HepG2 (cell line): ENCODE results near the gene ALDH3B1. TPM values are rescaled to one million over a fixed set of nuclear protein-coding genes. Genes with fewer than 3 reads are reported as not detected.

Source experiments
- ATAC-seq: fragments of 200-7000 bp; cut with Tn5 transposase; 3 replicates; pipeline ENCODE4 v1.9.1; 2020; ENCODE audit warnings: mild to moderate bottlenecking, moderate library complexity
- BruUV-seq: library from RNA; stranded (reverse); fragments of 400-500 nt; replicated peaks from 2 replicates; lab custom pipeline; 2021; lab: Mats Ljungman, UMichigan
- CTCF ChIA-PET: fragments of 300-600 bp; formaldehyde crosslinking; extraction: SDS; loops from one replicate; lab custom pipeline; 2021; ENCODE audit warnings: low total read pairs, inconsistent platforms, low intra/inter-chr PET ratio; lab: Yijun Ruan, JAX
- POLR2A ChIA-PET: fragments of 350-600 bp; sonication (Branson Sonifier 250); formaldehyde crosslinking; loops from one replicate; lab custom pipeline; 2020; ENCODE audit warnings: antibody characterized with exemption, inconsistent platforms; lab: Yijun Ruan, JAX
- DNase-seq: peaks from one replicate; pipeline ENCODE4 v3.0.0-alpha.2; 2015; ENCODE audit warnings: low spot score
- FAIRE-seq: peaks from 3 replicates; lab custom pipeline; 2011; peaks lifted over from hg19 to GRCh38; lab: Jason Lieb, UNC
- H2AFZ ChIP-seq: one replicate; pipeline ENCODE4 v1.6.1; 2011; ENCODE audit warnings: low read length, inconsistent platforms
- H3K27ac ChIP-seq: fragments of 300-600 bp; 3 replicates; pipeline ENCODE4 v1.8.0; 2011; ENCODE audit warnings: mixed run types, mild to moderate bottlenecking, mixed read lengths, low read length, inconsistent platforms; ENCODE audit not compliant: insufficient read depth; ENCODE audit errors: extremely low read length
- H3K27me3 ChIP-seq, 2 experiments: fragments of 200-600 bp in 1 of 2; 2 replicates in 1 of 2; 3 replicates in 1 of 2; pipeline versions ENCODE4 v1.6.0 to v1.8.0; 2011; ENCODE audit warnings: low read length in 2 of 2, mild to moderate bottlenecking in 2 of 2, moderate library complexity in 2 of 2, inconsistent platforms in 1 of 2; ENCODE audit not compliant: insufficient read depth in 2 of 2, control insufficient read depth in 1 of 2
- H3K36me3 ChIP-seq, 2 experiments: fragments of 200-600 bp in 1 of 2; replicated peaks in 1 of 2; 2 replicates in 1 of 2; 3 replicates in 1 of 2; pipeline versions ENCODE4 v1.5.1 to v1.8.0; 2011; ENCODE audit warnings: low read length in 2 of 2, inconsistent platforms in 1 of 2; ENCODE audit not compliant: insufficient read depth in 2 of 2, control insufficient read depth in 1 of 2
- H3K4me1 ChIP-seq: 2 replicates; pipeline ENCODE4 v1.5.1; 2012; ENCODE audit warnings: low read length, inconsistent platforms; ENCODE audit not compliant: insufficient read depth
- H3K4me2 ChIP-seq: 2 replicates; pipeline ENCODE4 v1.6.0; 2011; ENCODE audit warnings: low read depth, low read length, inconsistent platforms
- H3K4me3 ChIP-seq, 3 experiments: fragments of 200-600 bp in 1 of 3; sonication (generic), shearing (Covaris generic) in 1 of 3; replicated peaks in 1 of 3; 2 replicates each; pipeline ENCODE4 v1.5.1; 2011 to 2016; ENCODE audit warnings: low read length in 3 of 3, inconsistent platforms in 2 of 3, low read depth in 2 of 3, mild to moderate bottlenecking in 2 of 3, control low read depth in 1 of 3, mixed read lengths in 1 of 3; ENCODE audit not compliant: insufficient read depth in 1 of 3
- H3K79me2 ChIP-seq: one replicate; pipeline ENCODE4 v1.6.1; 2011; ENCODE audit warnings: low read length, inconsistent platforms; ENCODE audit not compliant: insufficient read depth
- H3K9ac ChIP-seq: 2 replicates; pipeline ENCODE4 v1.6.0; 2011; ENCODE audit warnings: mild to moderate bottlenecking, low read depth, low read length, inconsistent platforms; ENCODE audit not compliant: insufficient read depth
- H3K9me3 ChIP-seq: 2 replicates; pipeline ENCODE4 v1.5.1; 2012; ENCODE audit warnings: mild to moderate bottlenecking, low read length
- H4K20me1 ChIP-seq: 2 replicates; pipeline ENCODE4 v1.6.0; 2011; ENCODE audit warnings: inconsistent platforms, mild to moderate bottlenecking, low read length, moderate library complexity; ENCODE audit not compliant: insufficient read depth
- HNF4A ChIP-seq: sonication (generic); formaldehyde crosslinking; IDR thresholded peaks from 2 replicates; pipeline ENCODE4 v1.4.0; 2020; ENCODE audit warnings: missing genetic modification reagents
- HNF4G ChIP-seq, 2 experiments: sonication (generic) in 1 of 2; formaldehyde crosslinking in 1 of 2; IDR thresholded peaks; 2 replicates each; pipeline versions ENCODE4 v1.4.0 to v1.6.1; 2011 to 2020; ENCODE audit warnings: borderline replicate concordance in 2 of 2, low read depth in 2 of 2, mild to moderate bottlenecking in 2 of 2, low read length in 1 of 2, missing genetic modification reagents in 1 of 2, moderate library complexity in 1 of 2
- NFKB2 ChIP-seq: sonication (generic); formaldehyde crosslinking; IDR thresholded peaks from 2 replicates; pipeline ENCODE4 v1.4.0; 2020; ENCODE audit warnings: missing genetic modification reagents, borderline replicate concordance
- NONO ChIP-seq, 2 experiments: fragments of 450-650 bp in 1 of 2; sonication (generic) in 1 of 2; formaldehyde crosslinking in 1 of 2; IDR thresholded peaks in 1 of 2; conservative IDR thresholded peaks in 1 of 2; 2 replicates each; pipeline versions ENCODE4 v1.6.1 to v1.8.0; 2017 to 2022; ENCODE audit warnings: mild to moderate bottlenecking in 1 of 2, missing genetic modification reagents in 1 of 2, moderate library complexity in 1 of 2
- RFXAP ChIP-seq: sonication (generic); formaldehyde crosslinking; IDR thresholded peaks from 2 replicates; pipeline ENCODE4 v1.4.0; 2020; ENCODE audit warnings: missing genetic modification reagents, borderline replicate concordance
- SP140L ChIP-seq: sonication (generic); formaldehyde crosslinking; IDR thresholded peaks from 2 replicates; pipeline ENCODE4 v1.4.0; 2020; ENCODE audit warnings: missing genetic modification reagents, borderline replicate concordance
- SRF ChIP-seq: IDR thresholded peaks from 2 replicates; pipeline ENCODE4 v1.6.1; 2011; ENCODE audit warnings: mild to moderate bottlenecking, low read depth, low read length, moderate library complexity
- U2AF1 ChIP-seq: fragments of 200-400 bp; formaldehyde crosslinking; optimal IDR thresholded peaks from 2 replicates; pipeline ENCODE3; 2017; ENCODE audit warnings: mild to moderate bottlenecking, low read depth, low read length
- ZFAT ChIP-seq: sonication (generic); formaldehyde crosslinking; conservative IDR thresholded peaks from 2 replicates; pipeline ENCODE4 v1.8.1; 2023; ENCODE audit warnings: missing genetic modification reagents, inconsistent platforms
- ZNF660 ChIP-seq: sonication (generic); formaldehyde crosslinking; IDR thresholded peaks from 2 replicates; pipeline ENCODE4 v1.5.1; 2020; ENCODE audit warnings: mild to moderate bottlenecking, low read depth, missing genetic modification reagents, borderline replicate concordance
- WGBS: methylation state at CpG from one replicate; pipeline ENCODE4 v1.1.6; 2017; ENCODE audit warnings: low lambda C conversion rate; 5-methylcytosine and 5-hydroxymethylcytosine counted together
- in situ Hi-C: cut with HindIII; loops from 2 replicates; pipeline ENCODE4 v1.10.0; 2017; ENCODE audit warnings: low pct_unique_long_range_greater_than_20kb; ENCODE audit not compliant: extremely low pct_ligation_motif_present
- intact Hi-C: fragments of 100-400 bp; cut with micrococcal nuclease; formaldehyde crosslinking; loops from one replicate; pipeline ENCODE4 v1.10.0; 2022; ENCODE audit not compliant: unreplicated experiment
- polyA plus RNA-seq, 8 experiments: library from polyadenylated mRNA; depleted of rRNA in 3 of 8; stranded (reverse) in 7 of 8; unstranded in 1 of 8; fragments of >200 nt; fragmentation: Illumina TruSeq in 4 of 8; extraction: Trizol in 4 of 8; gene quantifications; 2 replicates each; pipeline versions ENCODE4 v1.2.1 to v1.2.3, GENCODE V29; 2011 to 2016; ENCODE audit warnings: low read depth in 4 of 8, missing spikeins in 1 of 8, mixed read lengths in 1 of 8; ENCODE audit not compliant: insufficient read depth in 1 of 8
- total RNA-seq, 5 experiments: library from RNA; depleted of rRNA; stranded (reverse); fragments of >200 nt; fragmentation: Illumina TruSeq; extraction: Trizol; gene quantifications; 2 replicates each; pipeline ENCODE4 v1.2.3, GENCODE V29; 2016; ENCODE audit warnings: low read depth in 1 of 5
- TF ChIP-seq, protein P1 (sequence below): sonication (generic); formaldehyde crosslinking; conservative IDR thresholded peaks from 2 replicates; pipeline ENCODE4 v1.4.0; 2020; ENCODE audit warnings: missing genetic modification reagents
- TF ChIP-seq, protein P2 (sequence below): sonication (generic); formaldehyde crosslinking; IDR thresholded peaks from 2 replicates; pipeline ENCODE4 v1.4.0; 2020; ENCODE audit warnings: mild to moderate bottlenecking, missing genetic modification reagents
- TF ChIP-seq, protein P3 (sequence below): sonication (generic); formaldehyde crosslinking; IDR thresholded peaks from 2 replicates; pipeline ENCODE4 v1.5.0; 2020; ENCODE audit warnings: missing genetic modification reagents
- TF ChIP-seq, protein P4 (sequence below): sonication (generic); formaldehyde crosslinking; IDR thresholded peaks from 2 replicates; pipeline ENCODE4 v1.4.0; 2020; ENCODE audit warnings: missing genetic modification reagents

Gene ALDH3B1
- total and polyA plus RNA-seq, 2 of the 13 experiments (the other 11 are each of a cell fraction or from before 2014, with no cell fraction given): 4.0 to 6.7 TPM

DNA sequence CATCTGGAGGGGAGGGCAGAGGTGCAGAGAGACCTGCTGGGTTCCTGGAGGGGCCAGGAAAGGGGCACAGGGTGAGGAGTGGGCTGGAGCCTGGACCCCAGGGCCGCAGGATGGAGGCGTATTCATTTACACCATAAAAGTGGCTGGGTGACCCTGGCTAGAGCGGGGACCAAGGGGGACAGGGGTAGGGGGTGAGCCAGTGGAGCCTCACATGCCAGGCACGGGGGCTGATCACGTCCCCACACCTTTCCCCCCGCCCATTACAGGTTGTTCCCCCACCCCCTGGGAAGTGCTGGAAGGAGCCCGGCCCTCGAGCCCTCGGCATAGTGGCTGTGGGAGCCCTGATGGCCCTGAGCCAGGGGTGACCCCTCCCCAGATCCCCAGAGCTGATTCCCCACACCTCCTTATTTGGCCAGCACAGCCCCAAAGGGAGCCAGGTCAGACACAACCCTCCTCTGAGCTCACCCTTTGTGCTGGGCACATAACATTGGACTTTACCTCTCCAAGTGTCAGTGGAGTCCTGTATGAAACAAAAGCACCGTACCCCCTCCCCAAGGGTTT is 29.5 kb downstream of the ALDH3B1 start:
- BruUV-seq: no TSS peak
- no peak overlapping the region for H2AFZ ChIP-seq
- no peaks in the 10 kb centered on the region for H4K20me1 ChIP-seq
- peak overlapping the region; percentile 92 for H3K9ac ChIP-seq
- H3K4me2 ChIP-seq: peak overlapping the region; percentile 99
- H3K9me3 ChIP-seq: no peaks in the 10 kb centered on the region
- peak; percentile 63 for DNase-seq
- no peaks in the 10 kb centered on the region for H3K27me3 ChIP-seq
- H3K27ac ChIP-seq: peak overlapping the region; percentile 95
- ATAC-seq: peak; percentile 29
- in situ Hi-C loops (no loop called here), intact Hi-C loops (no loop called here)
- peaks cover 17% of the 10 kb centered on the region for H3K79me2 ChIP-seq
- H3K36me3 ChIP-seq: peaks cover 2 to 3% of the 10 kb centered on the region in 2 experiments; a peak in 3 of 5 replicates
- peak overlapping the region; percentile 76 to 84 (median 78) for H3K4me3 ChIP-seq
- 0% methylated on average over 2 of the region's 10 CpGs for WGBS
- peak; percentile 64 for FAIRE-seq
- ChIA-PET POLR2A (interaction anchor here (0.9 to 3.5 kb wide), 10 partner anchors 11 to 107 kb away, joined by 3 to 17 read pairs (median 10); partner anchors contain the start of genes ALDH3B1 and NDUFS8), CTCF (no interaction called here)
- H3K4me1 ChIP-seq: peaks cover 30% of the 10 kb centered on the region
- no peak for TF ChIP-seq ZFAT (CRISPR knock-in tag)
- TF ChIP-seq, protein P1, sequence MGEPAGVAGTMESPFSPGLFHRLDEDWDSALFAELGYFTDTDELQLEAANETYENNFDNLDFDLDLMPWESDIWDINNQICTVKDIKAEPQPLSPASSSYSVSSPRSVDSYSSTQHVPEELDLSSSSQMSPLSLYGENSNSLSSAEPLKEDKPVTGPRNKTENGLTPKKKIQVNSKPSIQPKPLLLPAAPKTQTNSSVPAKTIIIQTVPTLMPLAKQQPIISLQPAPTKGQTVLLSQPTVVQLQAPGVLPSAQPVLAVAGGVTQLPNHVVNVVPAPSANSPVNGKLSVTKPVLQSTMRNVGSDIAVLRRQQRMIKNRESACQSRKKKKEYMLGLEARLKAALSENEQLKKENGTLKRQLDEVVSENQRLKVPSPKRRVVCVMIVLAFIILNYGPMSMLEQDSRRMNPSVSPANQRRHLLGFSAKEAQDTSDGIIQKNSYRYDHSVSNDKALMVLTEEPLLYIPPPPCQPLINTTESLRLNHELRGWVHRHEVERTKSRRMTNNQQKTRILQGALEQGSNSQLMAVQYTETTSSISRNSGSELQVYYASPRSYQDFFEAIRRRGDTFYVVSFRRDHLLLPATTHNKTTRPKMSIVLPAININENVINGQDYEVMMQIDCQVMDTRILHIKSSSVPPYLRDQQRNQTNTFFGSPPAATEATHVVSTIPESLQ (CRISPR knock-in tag): no peak
- TF ChIP-seq RFXAP (CRISPR knock-in tag): no peak
- TF ChIP-seq HNF4A (CRISPR knock-in tag): peak; percentile 28; the same call in 1 of the 2 replicates
- no peak for TF ChIP-seq NFKB2 (CRISPR knock-in tag)
- TF ChIP-seq ZNF660: no peak
- no peak for TF ChIP-seq HNF4G (IDR thresholded peaks at IDR 0.05; ENCODE audit: borderline replicate concordance, low read depth, low read length)
- 0 out of 2 replicates have a peak, but pooled peaks have one; percentile 3 for TF ChIP-seq HNF4G (CRISPR knock-in tag; IDR thresholded peaks at IDR 0.05; ENCODE audit: borderline replicate concordance, low read depth)
- no peak for TF ChIP-seq U2AF1
- TF ChIP-seq SP140L (CRISPR knock-in tag): no peak
- TF ChIP-seq, protein P2, sequence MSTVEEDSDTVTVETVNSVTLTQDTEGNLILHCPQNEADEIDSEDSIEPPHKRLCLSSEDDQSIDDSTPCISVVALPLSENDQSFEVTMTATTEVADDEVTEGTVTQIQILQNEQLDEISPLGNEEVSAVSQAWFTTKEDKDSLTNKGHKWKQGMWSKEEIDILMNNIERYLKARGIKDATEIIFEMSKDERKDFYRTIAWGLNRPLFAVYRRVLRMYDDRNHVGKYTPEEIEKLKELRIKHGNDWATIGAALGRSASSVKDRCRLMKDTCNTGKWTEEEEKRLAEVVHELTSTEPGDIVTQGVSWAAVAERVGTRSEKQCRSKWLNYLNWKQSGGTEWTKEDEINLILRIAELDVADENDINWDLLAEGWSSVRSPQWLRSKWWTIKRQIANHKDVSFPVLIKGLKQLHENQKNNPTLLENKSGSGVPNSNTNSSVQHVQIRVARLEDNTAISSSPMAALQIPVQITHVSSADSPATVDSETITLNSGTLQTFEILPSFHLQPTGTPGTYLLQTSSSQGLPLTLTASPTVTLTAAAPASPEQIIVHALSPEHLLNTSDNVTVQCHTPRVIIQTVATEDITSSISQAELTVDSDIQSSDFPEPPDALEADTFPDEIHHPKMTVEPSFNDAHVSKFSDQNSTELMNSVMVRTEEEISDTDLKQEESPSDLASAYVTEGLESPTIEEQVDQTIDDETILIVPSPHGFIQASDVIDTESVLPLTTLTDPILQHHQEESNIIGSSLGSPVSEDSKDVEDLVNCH (CRISPR knock-in tag): no peak
- TF ChIP-seq, protein P3, sequence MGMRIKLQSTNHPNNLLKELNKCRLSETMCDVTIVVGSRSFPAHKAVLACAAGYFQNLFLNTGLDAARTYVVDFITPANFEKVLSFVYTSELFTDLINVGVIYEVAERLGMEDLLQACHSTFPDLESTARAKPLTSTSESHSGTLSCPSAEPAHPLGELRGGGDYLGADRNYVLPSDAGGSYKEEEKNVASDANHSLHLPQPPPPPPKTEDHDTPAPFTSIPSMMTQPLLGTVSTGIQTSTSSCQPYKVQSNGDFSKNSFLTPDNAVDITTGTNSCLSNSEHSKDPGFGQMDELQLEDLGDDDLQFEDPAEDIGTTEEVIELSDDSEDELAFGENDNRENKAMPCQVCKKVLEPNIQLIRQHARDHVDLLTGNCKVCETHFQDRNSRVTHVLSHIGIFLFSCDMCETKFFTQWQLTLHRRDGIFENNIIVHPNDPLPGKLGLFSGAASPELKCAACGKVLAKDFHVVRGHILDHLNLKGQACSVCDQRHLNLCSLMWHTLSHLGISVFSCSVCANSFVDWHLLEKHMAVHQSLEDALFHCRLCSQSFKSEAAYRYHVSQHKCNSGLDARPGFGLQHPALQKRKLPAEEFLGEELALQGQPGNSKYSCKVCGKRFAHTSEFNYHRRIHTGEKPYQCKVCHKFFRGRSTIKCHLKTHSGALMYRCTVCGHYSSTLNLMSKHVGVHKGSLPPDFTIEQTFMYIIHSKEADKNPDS: no peak
- TF ChIP-seq NONO (IDR thresholded peaks at IDR 0.05): no peak
- TF ChIP-seq NONO (CRISPR knock-in tag; conservative IDR thresholded peaks at IDR 0.05): no peak
- TF ChIP-seq, protein P4, sequence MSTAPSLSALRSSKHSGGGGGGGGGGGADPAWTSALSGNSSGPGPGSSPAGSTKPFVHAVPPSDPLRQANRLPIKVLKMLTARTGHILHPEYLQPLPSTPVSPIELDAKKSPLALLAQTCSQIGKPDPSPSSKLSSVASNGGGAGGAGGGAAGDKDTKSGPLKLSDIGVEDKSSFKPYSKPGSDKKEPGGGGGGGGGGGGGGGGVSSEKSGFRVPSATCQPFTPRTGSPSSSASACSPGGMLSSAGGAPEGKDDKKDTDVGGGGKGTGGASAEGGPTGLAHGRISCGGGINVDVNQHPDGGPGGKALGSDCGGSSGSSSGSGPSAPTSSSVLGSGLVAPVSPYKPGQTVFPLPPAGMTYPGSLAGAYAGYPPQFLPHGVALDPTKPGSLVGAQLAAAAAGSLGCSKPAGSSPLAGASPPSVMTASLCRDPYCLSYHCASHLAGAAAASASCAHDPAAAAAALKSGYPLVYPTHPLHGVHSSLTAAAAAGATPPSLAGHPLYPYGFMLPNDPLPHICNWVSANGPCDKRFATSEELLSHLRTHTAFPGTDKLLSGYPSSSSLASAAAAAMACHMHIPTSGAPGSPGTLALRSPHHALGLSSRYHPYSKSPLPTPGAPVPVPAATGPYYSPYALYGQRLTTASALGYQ (CRISPR knock-in tag): no peak
- TF ChIP-seq SRF: peak; percentile 89
